ENCODE measurements around the gene PJA2. TPM values are rescaled to one million over a fixed set of nuclear protein-coding genes. Genes with fewer than 3 reads are reported as not detected.
"Not testable (repeated sequence)": the region's sequence is repeated elsewhere in the genome, so short reads cannot be mapped to it uniquely, and the experiment has no call there.

The PJA2 gene
- total RNA-seq, 1 donor from 2014 or later: 78.2 TPM

DNA sequence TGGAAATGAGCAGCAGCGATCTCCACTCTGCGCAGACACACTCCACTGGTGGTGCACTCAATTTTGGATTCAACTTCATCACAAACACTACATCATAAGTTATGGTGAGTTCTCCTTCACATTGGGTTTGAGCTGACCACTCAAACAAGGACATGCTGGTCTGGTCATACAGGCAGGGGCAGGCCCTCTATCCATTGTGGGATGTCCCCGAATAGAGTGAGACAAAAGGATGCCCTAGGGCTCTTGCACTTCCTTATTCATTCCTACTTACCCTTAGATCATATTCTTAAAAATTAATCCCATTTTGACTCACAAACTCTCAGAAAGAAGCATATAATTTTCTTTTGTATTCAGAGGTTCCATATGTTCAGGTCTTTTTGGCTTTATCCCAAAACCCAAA, 16.3 kb upstream of the PJA2 start:
- Mint-ChIP-seq H3K27ac (ENCODE audit: unreplicated experiment) (no peak overlapping the region), H3K36me3 (ENCODE audit: low read depth, unreplicated experiment) (no peaks in the 10 kb centered on the region), H3K27me3 (ENCODE audit: unreplicated experiment) (peaks cover 3% of the 10 kb centered on the region), H3K4me3 (ENCODE audit: unreplicated experiment) (no peak overlapping the region), H3K4me1 (ENCODE audit: unreplicated experiment) (peaks cover 11% of the 10 kb centered on the region), H3K9me3 (ENCODE audit: unreplicated experiment) (no peaks in the 10 kb centered on the region)
- TF ChIP-seq, protein P1, sequence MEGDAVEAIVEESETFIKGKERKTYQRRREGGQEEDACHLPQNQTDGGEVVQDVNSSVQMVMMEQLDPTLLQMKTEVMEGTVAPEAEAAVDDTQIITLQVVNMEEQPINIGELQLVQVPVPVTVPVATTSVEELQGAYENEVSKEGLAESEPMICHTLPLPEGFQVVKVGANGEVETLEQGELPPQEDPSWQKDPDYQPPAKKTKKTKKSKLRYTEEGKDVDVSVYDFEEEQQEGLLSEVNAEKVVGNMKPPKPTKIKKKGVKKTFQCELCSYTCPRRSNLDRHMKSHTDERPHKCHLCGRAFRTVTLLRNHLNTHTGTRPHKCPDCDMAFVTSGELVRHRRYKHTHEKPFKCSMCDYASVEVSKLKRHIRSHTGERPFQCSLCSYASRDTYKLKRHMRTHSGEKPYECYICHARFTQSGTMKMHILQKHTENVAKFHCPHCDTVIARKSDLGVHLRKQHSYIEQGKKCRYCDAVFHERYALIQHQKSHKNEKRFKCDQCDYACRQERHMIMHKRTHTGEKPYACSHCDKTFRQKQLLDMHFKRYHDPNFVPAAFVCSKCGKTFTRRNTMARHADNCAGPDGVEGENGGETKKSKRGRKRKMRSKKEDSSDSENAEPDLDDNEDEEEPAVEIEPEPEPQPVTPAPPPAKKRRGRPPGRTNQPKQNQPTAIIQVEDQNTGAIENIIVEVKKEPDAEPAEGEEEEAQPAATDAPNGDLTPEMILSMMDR (IDR thresholded peaks at IDR 0.05; ENCODE audit: unreplicated experiment): no peak
- no peak for DNase-seq (ENCODE audit: low spot score)

DNA sequence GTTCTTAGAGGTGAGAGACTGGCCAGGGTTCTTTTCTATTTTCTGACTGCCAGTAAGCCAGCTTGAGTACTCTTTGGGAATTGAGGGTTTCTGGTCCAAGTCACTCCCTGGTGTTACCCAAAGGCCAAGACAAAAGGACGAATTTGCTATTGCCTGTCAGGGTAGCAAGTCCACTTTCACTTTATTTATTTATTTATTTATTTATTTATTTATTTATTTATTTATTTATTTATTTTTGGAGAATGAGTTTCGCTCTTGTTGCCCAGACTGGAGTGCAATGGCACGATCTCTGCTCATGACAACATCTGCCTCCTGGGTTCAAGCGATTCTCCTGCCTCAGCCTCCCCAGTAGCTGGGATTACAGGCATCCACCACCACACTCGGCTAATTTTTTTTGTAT, 15.7 kb upstream of the PJA2 start:
- H3K4me3 Mint-ChIP-seq (ENCODE audit: unreplicated experiment); H3K27ac Mint-ChIP-seq (ENCODE audit: unreplicated experiment): not testable (repeated sequence)
- H3K4me1 Mint-ChIP-seq (ENCODE audit: unreplicated experiment): peaks cover 11% of the 10 kb centered on the region

DNA sequence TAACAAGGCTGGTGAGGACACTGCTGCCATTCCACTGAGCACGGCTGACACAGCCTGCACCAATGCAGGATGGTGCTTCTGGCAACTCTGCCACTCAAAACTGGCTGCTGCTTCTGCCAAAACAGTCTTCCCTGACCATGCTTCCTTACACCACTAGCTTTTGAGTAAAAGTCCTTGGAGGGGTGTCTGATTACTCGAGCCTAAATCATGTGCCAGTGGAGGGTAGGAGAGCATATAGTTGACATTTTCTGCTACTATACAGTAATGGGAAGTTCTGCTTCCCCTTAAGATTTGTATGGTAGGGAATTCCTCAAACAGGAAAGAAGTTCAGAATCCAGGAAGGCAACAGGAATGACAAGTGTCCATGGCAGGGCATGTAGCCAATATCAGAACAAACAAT, 12.2 kb upstream of the PJA2 start:
- no peak overlapping the region for H3K27ac Mint-ChIP-seq (ENCODE audit: unreplicated experiment)
- H3K27me3 Mint-ChIP-seq (ENCODE audit: unreplicated experiment): peaks cover 3% of the 10 kb centered on the region
- H3K4me3 Mint-ChIP-seq (ENCODE audit: unreplicated experiment): no peak overlapping the region
- no peaks in the 10 kb centered on the region for H3K9me3 Mint-ChIP-seq (ENCODE audit: unreplicated experiment)
- no peak for DNase-seq (ENCODE audit: low spot score)
- H3K4me1 Mint-ChIP-seq (ENCODE audit: unreplicated experiment): peaks cover 7% of the 10 kb centered on the region
- TF ChIP-seq, protein P1 (IDR thresholded peaks at IDR 0.05; ENCODE audit: unreplicated experiment): no peak
- H3K36me3 Mint-ChIP-seq (ENCODE audit: low read depth, unreplicated experiment): no peaks in the 10 kb centered on the region

More for the DNA sequence above, 15.7 kb upstream of the PJA2 start:
- not testable (repeated sequence) for DNase-seq (ENCODE audit: low spot score); H3K27me3 Mint-ChIP-seq (ENCODE audit: unreplicated experiment); H3K36me3 Mint-ChIP-seq (ENCODE audit: low read depth, unreplicated experiment); H3K9me3 Mint-ChIP-seq (ENCODE audit: unreplicated experiment)

DNA sequence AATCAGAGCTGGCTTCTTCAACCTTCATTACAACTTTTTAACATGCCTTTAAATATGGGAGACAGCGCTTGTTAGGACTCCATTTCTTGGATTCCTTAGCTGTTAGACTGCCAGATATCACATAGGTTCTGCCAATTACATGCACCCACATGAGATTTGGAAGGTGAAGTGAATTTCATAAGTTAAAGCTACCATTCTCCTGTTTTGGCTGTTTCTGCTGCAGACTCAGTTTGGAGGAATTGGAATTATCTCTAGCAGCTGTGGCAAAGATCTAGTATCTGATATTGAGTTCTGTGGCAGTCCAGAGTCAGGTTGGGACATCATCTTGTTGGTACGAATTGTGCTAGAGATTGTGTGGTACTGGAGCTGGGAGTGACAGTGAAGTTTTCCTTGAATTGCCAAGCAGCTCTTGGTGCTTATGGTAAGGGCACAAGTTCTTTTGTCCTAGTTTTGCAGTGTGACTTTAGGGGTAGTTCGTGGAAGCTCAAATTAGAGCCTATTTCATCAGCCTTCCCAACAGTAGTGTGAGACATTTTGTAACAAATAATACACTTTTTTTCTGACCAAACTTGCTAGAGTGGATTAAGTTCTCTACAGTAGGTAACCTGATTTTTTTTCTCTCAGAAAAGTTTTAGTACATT, 9.1 kb upstream of the PJA2 start:
- Mint-ChIP-seq H3K9me3 (ENCODE audit: unreplicated experiment) (no peaks in the 10 kb centered on the region), H3K27me3 (ENCODE audit: unreplicated experiment) (peaks cover 3% of the 10 kb centered on the region), H3K36me3 (ENCODE audit: low read depth, unreplicated experiment) (no peaks in the 10 kb centered on the region), H3K4me3 (ENCODE audit: unreplicated experiment) (no peak overlapping the region), H3K4me1 (ENCODE audit: unreplicated experiment) (peaks cover 7% of the 10 kb centered on the region), H3K27ac (ENCODE audit: unreplicated experiment) (no peak overlapping the region)
- TF ChIP-seq, protein P1 (IDR thresholded peaks at IDR 0.05; ENCODE audit: unreplicated experiment): no peak
- no peak for DNase-seq (ENCODE audit: low spot score)

DNA sequence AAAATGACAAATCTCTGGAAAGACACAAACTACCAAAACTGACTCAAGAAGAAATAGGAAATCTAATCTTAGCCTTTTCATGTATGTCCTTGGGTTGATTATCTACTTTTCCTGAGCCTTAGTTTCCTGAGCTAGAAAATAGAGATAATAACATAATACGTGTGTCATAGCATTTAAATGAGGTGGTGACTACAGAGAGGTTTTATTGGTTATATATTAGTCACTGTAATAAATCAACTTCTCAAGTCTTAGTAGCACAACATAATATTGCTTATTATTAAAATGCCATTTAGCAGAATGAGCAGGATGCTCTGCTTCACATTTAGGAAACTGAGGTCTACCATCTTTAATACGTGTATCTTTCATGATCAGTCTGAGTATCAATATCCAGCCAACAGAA, 7.1 kb upstream of the PJA2 start:
- no peak overlapping the region for H3K4me3 Mint-ChIP-seq (ENCODE audit: unreplicated experiment)
- H3K9me3 Mint-ChIP-seq (ENCODE audit: unreplicated experiment): no peaks in the 10 kb centered on the region
- DNase-seq (ENCODE audit: low spot score): no peak
- H3K27me3 Mint-ChIP-seq (ENCODE audit: unreplicated experiment): no peaks in the 10 kb centered on the region
- H3K27ac Mint-ChIP-seq (ENCODE audit: unreplicated experiment): no peak overlapping the region
- H3K36me3 Mint-ChIP-seq (ENCODE audit: low read depth, unreplicated experiment): no peaks in the 10 kb centered on the region
- H3K4me1 Mint-ChIP-seq (ENCODE audit: unreplicated experiment): peaks cover 3% of the 10 kb centered on the region
- TF ChIP-seq, protein P1 (IDR thresholded peaks at IDR 0.05; ENCODE audit: unreplicated experiment): no peak

DNA sequence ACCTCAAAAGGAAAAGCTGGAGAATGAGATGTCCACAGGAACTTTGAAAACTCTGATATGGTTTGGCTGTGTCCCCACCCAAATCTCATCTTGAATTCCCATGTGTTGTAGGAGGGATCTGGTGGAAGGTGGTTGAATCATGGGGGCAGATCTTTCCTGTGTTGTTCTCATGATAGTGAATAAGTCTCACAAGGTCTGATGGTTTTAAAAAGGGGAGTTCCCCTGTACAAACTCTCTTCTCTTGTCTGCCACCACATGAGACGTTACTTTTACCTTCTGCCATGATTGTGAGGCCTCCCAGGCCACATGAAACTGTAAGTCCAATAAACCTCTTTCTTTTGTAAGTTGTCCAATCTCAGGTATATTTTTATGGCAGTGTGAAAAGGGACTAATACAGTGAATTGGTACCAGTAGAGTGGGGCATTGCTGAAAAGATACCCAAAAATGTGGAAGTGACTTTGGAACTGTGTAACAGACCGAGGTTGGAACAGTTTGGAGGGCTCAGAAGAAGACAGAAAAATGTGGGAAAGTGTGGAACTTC, 4.2 kb upstream of the PJA2 start:
- H3K36me3 Mint-ChIP-seq (ENCODE audit: low read depth, unreplicated experiment); H3K27me3 Mint-ChIP-seq (ENCODE audit: unreplicated experiment); H3K9me3 Mint-ChIP-seq (ENCODE audit: unreplicated experiment); H3K27ac Mint-ChIP-seq (ENCODE audit: unreplicated experiment); H3K4me1 Mint-ChIP-seq (ENCODE audit: unreplicated experiment); DNase-seq (ENCODE audit: low spot score); H3K4me3 Mint-ChIP-seq (ENCODE audit: unreplicated experiment): not testable (repeated sequence)

Data from endothelial cell (in vitro differentiated cells).